ENCODE measurements around the gene RASEF.

The RASEF gene

DNA sequence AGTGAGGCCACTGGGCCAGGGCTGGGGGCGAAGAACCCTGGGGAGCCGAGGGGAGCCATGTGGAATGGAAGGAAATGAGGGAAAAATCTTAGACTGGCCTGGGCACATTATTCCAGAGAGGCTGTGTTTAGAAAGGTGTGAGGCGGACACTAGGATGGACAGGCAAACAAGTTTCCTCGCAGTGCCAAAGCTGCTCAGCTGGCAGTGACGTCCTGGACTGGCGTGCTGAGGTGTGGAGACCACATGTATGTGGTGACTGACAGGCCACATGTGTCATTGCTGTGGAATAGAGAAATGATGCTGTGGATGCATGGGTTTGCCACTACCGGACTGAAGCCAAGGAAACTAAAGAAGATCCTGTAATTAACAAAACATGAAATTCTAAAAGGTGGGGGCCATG, 42.6 kb downstream of the RASEF start:
- Histone ChIP-seq H2AFZ (ENCODE audit: low read length) (no peak overlapping the region), H3K4me2 (ENCODE audit: low read length) (no peak overlapping the region), H3K27me3 (ENCODE audit: insufficient read depth, low read length) (no peaks in the 10 kb centered on the region), H3K4me3 (ENCODE audit: low read depth, low read length, poor library complexity, severe bottlenecking) (no peak overlapping the region), H3K9me3 (ENCODE audit: low read length) (no peaks in the 10 kb centered on the region), H3K4me1 (ENCODE audit: insufficient read depth, low read length, severe bottlenecking) (no peaks in the 10 kb centered on the region), H3F3A (ENCODE audit: insufficient read depth, low read length) (no peaks in the 10 kb centered on the region), H3K36me3 (ENCODE audit: insufficient read depth, low read length) (no peaks in the 10 kb centered on the region), H3K9ac (ENCODE audit: low read length) (no peak overlapping the region), H3K27ac (ENCODE audit: low read depth, low read length, poor library complexity, severe bottlenecking) (no peak overlapping the region), H3K79me2 (ENCODE audit: insufficient read depth, low read length) (no peaks in the 10 kb centered on the region), H3K9me2 (ENCODE audit: low read depth, low read length) (no peaks in the 10 kb centered on the region), H4K20me1 (ENCODE audit: insufficient read depth, low read length) (no peaks in the 10 kb centered on the region)
- TF ChIP-seq, protein P1, sequence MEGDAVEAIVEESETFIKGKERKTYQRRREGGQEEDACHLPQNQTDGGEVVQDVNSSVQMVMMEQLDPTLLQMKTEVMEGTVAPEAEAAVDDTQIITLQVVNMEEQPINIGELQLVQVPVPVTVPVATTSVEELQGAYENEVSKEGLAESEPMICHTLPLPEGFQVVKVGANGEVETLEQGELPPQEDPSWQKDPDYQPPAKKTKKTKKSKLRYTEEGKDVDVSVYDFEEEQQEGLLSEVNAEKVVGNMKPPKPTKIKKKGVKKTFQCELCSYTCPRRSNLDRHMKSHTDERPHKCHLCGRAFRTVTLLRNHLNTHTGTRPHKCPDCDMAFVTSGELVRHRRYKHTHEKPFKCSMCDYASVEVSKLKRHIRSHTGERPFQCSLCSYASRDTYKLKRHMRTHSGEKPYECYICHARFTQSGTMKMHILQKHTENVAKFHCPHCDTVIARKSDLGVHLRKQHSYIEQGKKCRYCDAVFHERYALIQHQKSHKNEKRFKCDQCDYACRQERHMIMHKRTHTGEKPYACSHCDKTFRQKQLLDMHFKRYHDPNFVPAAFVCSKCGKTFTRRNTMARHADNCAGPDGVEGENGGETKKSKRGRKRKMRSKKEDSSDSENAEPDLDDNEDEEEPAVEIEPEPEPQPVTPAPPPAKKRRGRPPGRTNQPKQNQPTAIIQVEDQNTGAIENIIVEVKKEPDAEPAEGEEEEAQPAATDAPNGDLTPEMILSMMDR (IDR thresholded peaks at IDR 0.05; ENCODE audit: low read length), result no peak
- TF ChIP-seq EZH2 (IDR thresholded peaks at IDR 0.05; ENCODE audit: borderline replicate concordance, low read length), result no peak

DNA sequence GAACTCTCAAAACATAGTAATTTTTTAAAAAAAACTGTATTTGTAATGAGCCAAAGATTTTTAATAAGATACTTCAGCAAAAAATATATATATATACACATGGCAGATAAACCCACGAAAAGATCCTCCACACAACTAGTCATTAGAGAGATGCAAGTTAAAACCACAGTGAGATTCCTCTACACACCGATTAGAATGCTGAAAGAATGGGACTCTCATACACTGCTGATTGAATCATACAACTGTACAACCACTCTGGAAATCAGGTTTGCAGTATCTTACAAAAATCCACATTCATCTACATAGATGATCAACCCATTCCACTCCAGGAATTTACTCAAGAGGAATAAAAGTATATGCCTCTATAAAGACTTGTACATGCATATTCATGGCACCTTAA, 43.7 kb downstream of the RASEF start:
- Histone ChIP-seq H3K27ac (ENCODE audit: low read depth, low read length, poor library complexity, severe bottlenecking) (no peak overlapping the region), H3K4me1 (ENCODE audit: insufficient read depth, low read length, severe bottlenecking) (no peaks in the 10 kb centered on the region), H3K4me3 (ENCODE audit: low read depth, low read length, poor library complexity, severe bottlenecking) (no peak overlapping the region), H3K79me2 (ENCODE audit: insufficient read depth, low read length) (no peaks in the 10 kb centered on the region), H3K27me3 (ENCODE audit: insufficient read depth, low read length) (no peaks in the 10 kb centered on the region), H3K9ac (ENCODE audit: low read length) (no peak overlapping the region), H3K4me2 (ENCODE audit: low read length) (no peak overlapping the region), H3K9me3 (ENCODE audit: low read length) (no peaks in the 10 kb centered on the region), H3K36me3 (ENCODE audit: insufficient read depth, low read length) (no peaks in the 10 kb centered on the region), H2AFZ (ENCODE audit: low read length) (no peak overlapping the region), H3K9me2 (ENCODE audit: low read depth, low read length) (no peaks in the 10 kb centered on the region), H4K20me1 (ENCODE audit: insufficient read depth, low read length) (no peaks in the 10 kb centered on the region), H3F3A (ENCODE audit: insufficient read depth, low read length) (no peaks in the 10 kb centered on the region)
- no peak for TF ChIP-seq EZH2 (IDR thresholded peaks at IDR 0.05; ENCODE audit: borderline replicate concordance, low read length)
- TF ChIP-seq, protein P1 (IDR thresholded peaks at IDR 0.05; ENCODE audit: low read length), result no peak

DNA sequence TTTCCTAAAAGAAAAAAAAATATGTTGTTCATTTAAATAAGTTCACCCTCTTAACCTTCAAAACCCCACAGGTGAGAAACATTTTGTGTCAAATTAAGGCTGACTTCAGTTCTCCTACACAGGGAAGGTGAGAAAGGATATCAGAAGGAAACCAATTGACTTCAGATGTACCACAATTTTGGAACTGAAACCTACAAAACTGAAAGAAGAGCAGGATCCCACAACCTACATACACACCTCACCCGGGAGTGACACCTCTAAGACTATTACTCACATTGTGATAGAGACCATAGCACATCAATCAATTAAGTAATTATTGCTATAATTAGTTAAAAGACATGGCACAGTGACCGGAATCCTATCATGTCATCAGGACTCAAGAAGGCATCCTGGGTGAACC, 47.0 kb downstream of the RASEF start:
- H3F3A ChIP-seq (ENCODE audit: insufficient read depth, low read length), result no peaks in the 10 kb centered on the region
- H3K9ac ChIP-seq (ENCODE audit: low read length), result no peak overlapping the region
- H3K4me3 ChIP-seq (ENCODE audit: low read depth, low read length, poor library complexity, severe bottlenecking), result no peak overlapping the region
- no peaks in the 10 kb centered on the region for H4K20me1 ChIP-seq (ENCODE audit: insufficient read depth, low read length)
- H2AFZ ChIP-seq (ENCODE audit: low read length), result no peak overlapping the region
- H3K4me1 ChIP-seq (ENCODE audit: insufficient read depth, low read length, severe bottlenecking), result no peaks in the 10 kb centered on the region
- TF ChIP-seq, protein P1 (IDR thresholded peaks at IDR 0.05; ENCODE audit: low read length), result no peak
- no peak for TF ChIP-seq EZH2 (IDR thresholded peaks at IDR 0.05; ENCODE audit: borderline replicate concordance, low read length)
- H3K9me3 ChIP-seq (ENCODE audit: low read length), result no peaks in the 10 kb centered on the region
- no peak overlapping the region for H3K27ac ChIP-seq (ENCODE audit: low read depth, low read length, poor library complexity, severe bottlenecking)
- H3K9me2 ChIP-seq (ENCODE audit: low read depth, low read length), result no peaks in the 10 kb centered on the region
- no peak overlapping the region for H3K4me2 ChIP-seq (ENCODE audit: low read length)
- H3K36me3 ChIP-seq (ENCODE audit: insufficient read depth, low read length), result no peaks in the 10 kb centered on the region
- H3K79me2 ChIP-seq (ENCODE audit: insufficient read depth, low read length), result no peaks in the 10 kb centered on the region
- H3K27me3 ChIP-seq (ENCODE audit: insufficient read depth, low read length), result no peaks in the 10 kb centered on the region

All from OCI-LY1 (cell line).